Coronary artery (tissue), 2 donors: ENCODE measurements around the gene CT45A3.
"Not testable (repeated sequence)": the region's sequence is repeated elsewhere in the genome, so short reads cannot be mapped to it uniquely, and the experiment has no call there.

ENCODE experiments used
- DNase-seq: peaks from one replicate; pipeline ENCODE4 v3.0.0-alpha.2; 2017; ENCODE audit warnings: low spot score
- H3K27ac ChIP-seq, 2 donors: fragments of 200-600 bp; sonication (generic); one replicate each; pipeline ENCODE4 v1.5.1; 2016 to 2019
- H3K4me3 ChIP-seq: fragments of 200-600 bp; sonication (generic); 2 replicates; pipeline ENCODE4 v1.5.1; 2016; ENCODE audit warnings: mild to moderate bottlenecking, moderate library complexity
- TF ChIP-seq, protein P1 (sequence below): fragments of 200-600 bp; sonication (generic); IDR thresholded peaks from one replicate; pipeline ENCODE4 v1.5.1; 2019; ENCODE audit warnings: antibody characterized with exemption

Gene CT45A3, protein sequence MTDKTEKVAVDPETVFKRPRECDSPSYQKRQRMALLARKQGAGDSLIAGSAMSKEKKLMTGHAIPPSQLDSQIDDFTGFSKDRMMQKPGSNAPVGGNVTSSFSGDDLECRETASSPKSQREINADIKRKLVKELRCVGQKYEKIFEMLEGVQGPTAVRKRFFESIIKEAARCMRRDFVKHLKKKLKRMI

DNA sequence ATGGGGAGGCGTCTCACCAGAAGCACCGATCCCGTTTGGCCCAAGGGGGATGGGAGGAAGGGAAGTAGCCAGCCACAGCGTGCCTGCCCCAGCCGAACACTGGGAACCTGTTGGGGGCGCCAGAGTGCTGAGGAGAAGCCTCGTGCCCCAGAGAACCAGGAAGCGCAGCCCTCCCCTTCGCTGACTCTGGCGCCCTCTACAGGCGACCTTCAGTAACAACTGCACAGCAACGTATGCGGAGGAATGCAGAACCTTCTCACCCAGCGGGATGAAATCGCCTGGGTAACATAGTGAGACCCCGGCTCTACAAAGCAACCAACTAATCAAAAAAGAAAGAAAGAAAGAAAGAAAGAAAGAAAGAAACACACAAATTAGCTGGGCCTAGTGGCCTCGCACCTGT lies at the start of gene CT45A3:
TSS of gene CT45A3 (minus strand) at position 101 of the 400 bp plus-strand sequence. CDS start 3,747 bp downstream, outside the sequence.
- DNase-seq, H3K27ac ChIP-seq, H3K4me3 ChIP-seq: not testable (repeated sequence)

DNA sequence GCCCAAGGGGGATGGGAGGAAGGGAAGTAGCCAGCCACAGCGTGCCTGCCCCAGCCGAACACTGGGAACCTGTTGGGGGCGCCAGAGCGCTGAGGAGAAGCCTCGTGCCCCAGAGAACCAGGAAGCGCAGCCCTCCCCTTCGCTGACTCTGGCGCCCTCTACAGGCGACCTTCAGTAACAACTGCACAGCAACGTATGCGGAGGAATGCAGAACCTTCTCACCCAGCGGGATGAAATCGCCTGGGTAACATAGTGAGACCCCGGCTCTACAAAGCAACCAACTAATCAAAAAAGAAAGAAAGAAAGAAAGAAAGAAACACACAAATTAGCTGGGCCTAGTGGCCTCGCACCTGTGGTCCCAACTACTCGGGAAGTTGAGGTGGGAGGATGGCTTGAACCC lies 34.7 kb upstream of the CT45A3 start, which contains the start of gene CT45A6:
TSS of gene CT45A6 (minus strand) at position 101 of the 400 bp plus-strand sequence. CDS start 3,794 bp downstream, outside the sequence.
- not testable (repeated sequence) for H3K27ac ChIP-seq, H3K4me3 ChIP-seq, DNase-seq

DNA sequence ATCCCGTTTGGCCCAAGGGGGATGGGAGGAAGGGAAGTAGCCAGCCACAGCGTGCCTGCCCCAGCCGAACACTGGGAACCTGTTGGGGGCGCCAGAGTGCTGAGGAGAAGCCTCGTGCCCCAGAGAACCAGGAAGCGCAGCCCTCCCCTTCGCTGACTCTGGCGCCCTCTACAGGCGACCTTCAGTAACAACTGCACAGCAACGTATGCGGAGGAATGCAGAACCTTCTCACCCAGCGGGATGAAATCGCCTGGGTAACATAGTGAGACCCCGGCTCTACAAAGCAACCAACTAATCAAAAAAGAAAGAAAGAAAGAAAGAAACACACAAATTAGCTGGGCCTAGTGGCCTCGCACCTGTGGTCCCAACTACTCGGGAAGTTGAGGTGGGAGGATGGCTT lies 17.4 kb upstream of the CT45A3 start, which contains the start of gene CT45A5:
TSS of gene CT45A5 (minus strand) at position 101 of the 400 bp plus-strand sequence. CDS start 3,774 bp downstream, outside the sequence.
- not testable (repeated sequence) for H3K4me3 ChIP-seq, DNase-seq, H3K27ac ChIP-seq

DNA sequence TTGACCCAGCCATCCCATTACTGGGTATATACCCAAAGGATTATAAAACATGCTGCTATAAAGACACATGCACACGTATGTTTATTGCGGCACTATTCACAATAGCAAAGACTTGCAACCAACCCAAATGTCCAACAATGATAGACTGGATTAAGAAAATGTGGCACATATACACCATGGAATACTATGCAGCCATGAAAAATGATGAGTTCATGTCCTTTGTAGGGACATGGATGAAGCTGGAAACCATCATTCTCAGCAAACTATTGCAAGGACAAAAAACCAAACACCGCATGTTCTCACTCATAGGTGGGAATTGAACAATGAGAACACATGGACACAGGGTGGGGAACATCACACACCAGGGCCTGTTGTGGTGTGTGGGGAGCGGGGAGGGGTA lies 23.3 kb downstream of the CT45A3 start:
- not testable (repeated sequence) for DNase-seq, H3K4me3 ChIP-seq, H3K27ac ChIP-seq

DNA sequence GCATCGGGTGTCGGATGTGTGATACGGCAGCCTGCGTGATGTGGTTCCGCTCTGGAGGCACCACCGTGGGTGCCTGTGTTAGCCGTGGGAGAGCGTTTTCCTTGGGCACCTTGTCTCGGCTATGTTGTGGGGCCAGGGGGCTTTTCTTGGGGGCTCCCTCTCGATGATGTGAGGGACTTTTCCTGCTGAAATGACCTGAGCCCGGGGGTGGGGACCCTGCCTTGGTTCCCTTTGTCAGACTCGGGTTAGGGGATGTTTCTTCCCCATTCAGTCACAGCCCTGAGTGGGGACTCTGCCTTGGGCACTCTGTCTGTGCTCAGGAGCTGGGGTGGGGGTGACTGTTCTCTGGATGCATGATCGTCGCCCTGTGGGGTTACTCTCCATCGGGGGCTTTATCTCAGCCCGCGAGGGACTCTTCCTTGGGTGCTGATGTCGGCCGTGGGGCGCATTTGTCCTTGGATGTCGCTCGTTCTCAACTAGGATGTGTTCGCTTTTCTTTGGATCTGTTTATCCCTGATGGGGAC lies 26.7 kb downstream of the CT45A3 start:
- Histone ChIP-seq H3K4me3 (no peak overlapping the region), H3K27ac (no peak overlapping the region)
- TF ChIP-seq, protein P1, sequence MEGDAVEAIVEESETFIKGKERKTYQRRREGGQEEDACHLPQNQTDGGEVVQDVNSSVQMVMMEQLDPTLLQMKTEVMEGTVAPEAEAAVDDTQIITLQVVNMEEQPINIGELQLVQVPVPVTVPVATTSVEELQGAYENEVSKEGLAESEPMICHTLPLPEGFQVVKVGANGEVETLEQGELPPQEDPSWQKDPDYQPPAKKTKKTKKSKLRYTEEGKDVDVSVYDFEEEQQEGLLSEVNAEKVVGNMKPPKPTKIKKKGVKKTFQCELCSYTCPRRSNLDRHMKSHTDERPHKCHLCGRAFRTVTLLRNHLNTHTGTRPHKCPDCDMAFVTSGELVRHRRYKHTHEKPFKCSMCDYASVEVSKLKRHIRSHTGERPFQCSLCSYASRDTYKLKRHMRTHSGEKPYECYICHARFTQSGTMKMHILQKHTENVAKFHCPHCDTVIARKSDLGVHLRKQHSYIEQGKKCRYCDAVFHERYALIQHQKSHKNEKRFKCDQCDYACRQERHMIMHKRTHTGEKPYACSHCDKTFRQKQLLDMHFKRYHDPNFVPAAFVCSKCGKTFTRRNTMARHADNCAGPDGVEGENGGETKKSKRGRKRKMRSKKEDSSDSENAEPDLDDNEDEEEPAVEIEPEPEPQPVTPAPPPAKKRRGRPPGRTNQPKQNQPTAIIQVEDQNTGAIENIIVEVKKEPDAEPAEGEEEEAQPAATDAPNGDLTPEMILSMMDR: no peak
- DNase-seq: no peak

DNA sequence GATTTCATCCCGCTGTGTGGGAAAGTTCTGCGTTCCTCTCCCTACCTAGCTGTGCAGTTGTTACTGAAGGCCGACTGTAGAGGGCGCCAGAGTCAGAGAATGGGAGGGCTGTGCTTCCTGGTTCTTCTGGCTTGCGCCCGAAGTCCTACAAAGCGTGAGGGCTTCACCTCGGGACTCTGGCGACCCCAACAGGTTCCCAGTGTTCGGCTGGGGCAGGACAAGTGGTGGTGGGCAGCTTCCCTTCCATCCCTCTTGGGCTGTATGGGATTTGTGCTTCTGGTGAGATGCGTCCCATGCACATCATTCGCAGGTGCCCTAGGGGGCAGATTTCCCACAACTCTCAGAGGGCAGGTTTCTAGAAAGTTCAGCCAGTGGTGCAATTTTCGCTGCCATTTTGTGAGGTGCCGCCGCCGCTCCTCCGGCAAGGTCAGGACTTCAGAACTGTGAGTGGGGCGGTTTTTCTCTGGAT lies 27.3 kb downstream of the CT45A3 start:
- Histone ChIP-seq H3K27ac (no peak overlapping the region), H3K4me3 (no peak overlapping the region)
- DNase-seq: no peak
- TF ChIP-seq, protein P1: no peak

DNA sequence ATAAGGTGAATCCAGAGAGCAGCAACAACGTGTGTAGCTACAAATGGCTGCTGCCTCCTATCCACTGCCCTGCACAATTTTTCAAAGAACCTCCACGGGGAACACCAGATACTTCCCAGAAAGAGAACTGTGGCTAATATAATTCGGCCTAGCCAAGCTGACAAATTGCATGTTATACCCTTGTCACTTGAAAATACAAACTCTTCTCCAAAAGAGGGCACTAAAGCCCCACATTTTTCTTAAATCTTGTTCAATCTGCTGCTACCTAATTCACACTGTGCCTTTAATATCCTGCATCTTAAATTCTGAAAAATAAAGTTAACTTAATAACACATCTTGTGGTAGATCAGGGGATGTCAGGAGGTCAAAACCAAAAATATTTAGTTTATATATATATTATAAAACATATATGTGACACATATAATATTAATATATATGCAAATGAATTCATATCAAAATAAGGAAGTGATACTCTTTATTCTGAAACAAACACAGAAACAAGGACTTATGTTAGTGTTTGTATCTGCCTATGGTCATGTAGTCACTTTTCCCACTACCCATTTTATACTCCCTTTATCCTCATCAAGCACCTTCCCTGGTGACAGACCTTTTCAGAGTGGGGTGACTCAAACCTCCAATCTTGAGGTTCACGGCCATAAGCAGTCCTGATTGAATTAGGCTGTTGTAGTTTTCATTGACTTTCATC lies 30.5 kb downstream of the CT45A3 start:
- Histone ChIP-seq H3K27ac (no peak overlapping the region), H3K4me3 (no peak overlapping the region)
- DNase-seq: no peak
- TF ChIP-seq, protein P1: no peak

DNA sequence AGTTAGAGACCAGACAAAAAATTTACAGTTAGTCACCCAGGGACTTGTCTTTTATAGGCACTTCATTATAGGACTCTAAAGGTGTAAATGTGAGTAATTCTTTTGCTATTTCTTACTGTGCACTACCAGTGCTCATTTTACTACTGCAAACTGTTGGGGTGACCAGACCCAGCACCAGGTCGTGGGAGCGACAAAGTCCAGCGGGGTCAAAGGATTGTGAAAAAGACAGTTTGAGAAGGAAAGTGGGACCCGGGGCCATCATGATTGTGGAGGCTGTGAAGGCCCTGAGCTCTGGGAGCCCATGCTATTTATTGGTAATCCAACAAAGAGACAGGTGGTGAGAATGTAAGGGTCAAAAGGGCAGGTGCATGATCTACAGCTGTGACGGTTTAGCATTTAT lies 33.3 kb downstream of the CT45A3 start:
- H3K27ac ChIP-seq, H3K4me3 ChIP-seq, DNase-seq: not testable (repeated sequence)

DNA sequence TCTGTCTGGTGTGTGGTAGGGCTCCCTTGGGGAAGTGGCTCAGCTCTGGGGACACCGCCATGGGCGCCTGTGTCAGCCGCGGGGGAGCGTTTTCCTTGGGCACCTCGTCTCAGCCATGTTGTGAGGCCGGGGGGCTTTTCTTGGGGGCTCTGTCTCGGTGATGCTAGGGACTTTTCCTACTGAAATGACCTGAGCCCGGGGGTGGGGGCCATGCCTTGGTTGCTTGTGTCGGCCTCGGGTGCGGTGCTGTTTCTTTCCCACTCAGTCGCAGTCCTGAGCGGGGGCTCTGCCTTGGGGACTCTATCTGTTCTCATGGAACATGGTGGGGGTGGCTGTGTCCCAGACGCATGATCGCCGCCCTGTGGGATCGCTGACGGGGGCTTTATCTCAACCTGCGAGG lies 54.2 kb downstream of the CT45A3 start:
- TF ChIP-seq, protein P1: no peak
- Histone ChIP-seq H3K27ac (no peak overlapping the region), H3K4me3 (no peak overlapping the region)
- DNase-seq: no peak

DNA sequence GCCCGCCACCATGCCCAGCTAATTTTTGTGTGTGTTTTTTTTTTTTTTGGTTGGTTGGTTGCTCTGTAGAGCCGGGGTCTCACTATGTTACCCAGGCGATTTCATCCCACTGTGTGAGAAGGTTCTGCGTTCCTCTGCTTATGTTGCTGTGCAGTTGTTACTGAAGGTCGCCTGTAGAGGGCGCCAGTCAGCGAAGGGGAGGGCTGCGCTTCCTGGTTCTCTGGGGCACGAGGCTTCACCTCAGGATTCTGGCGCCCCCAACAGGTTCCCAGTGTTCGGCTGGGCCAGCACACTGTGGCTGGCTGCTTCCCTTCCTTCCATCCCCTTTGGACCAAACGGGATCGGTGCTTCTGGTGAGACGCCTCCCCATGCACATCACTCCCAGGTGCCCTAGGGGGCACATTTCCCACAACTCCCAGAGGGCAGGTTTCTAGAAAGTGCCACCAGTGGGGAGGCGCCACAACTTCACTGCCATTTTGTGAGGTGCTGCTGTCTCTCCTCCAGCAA lies 54.8 kb downstream of the CT45A3 start, which contains the start of gene CT45A1:
TSS of gene CT45A1 (plus strand) at position 457 of the 507 bp plus-strand sequence. CDS start 5,302 bp downstream, outside the sequence.
- H3K27ac ChIP-seq, DNase-seq, H3K4me3 ChIP-seq: not testable (repeated sequence)
